Measurements from ENCODE around the gene WDR54. TPM values are rescaled to one million over a fixed set of nuclear protein-coding genes. Genes with fewer than 3 reads are reported as not detected.
A peak's percentile ranks its signal among the peaks of the same experiment; 100 is the strongest.
"Not testable (repeated sequence)": the region's sequence is repeated elsewhere in the genome, so short reads cannot be mapped to it uniquely, and the experiment has no call there.

The WDR54 gene
- total RNA-seq, 1 experiment from 2014 or later = 54.9 TPM

- Histone ChIP-seq H2AFZ (ENCODE audit: low read depth, low read length, poor library complexity, severe bottlenecking) (no peak overlapping the region), H3K4me2 (ENCODE audit: low read length) (peak overlapping the region; percentile 98), H3K36me3 (ENCODE audit: control insufficient read depth in 1 of 2, insufficient read depth in 2 of 2, low read length in 2 of 2) (peaks cover 6 to 19% of the 10 kb centered on the region in 2 experiments; a peak in 2 of 4 replicates), H3K9me2 (ENCODE audit: insufficient read depth) (no peaks in the 10 kb centered on the region), H3K4me1 (ENCODE audit: control insufficient read depth in 1 of 2, insufficient read depth in 2 of 2, low read length in 2 of 2) (peaks cover 12 to 42% of the 10 kb centered on the region in 2 experiments), H4K20me1 (ENCODE audit: insufficient read depth) (no peaks in the 10 kb centered on the region), H3K27ac (ENCODE audit: low read depth, low read length) (peak overlapping the region; percentile 55), H3K27me3 (ENCODE audit: insufficient read depth, low read length) (no peaks in the 10 kb centered on the region), H3K9ac (ENCODE audit: low read length) (peak overlapping the region; percentile 82), H3K9me3 (ENCODE audit: control insufficient read depth in 1 of 2, insufficient read depth in 1 of 2, low read depth in 1 of 2, low read length in 2 of 2) (no peaks in the 10 kb centered on the region), H3K79me2 (ENCODE audit: insufficient read depth, low read length) (peaks cover 17% of the 10 kb centered on the region; the same call in 1 of the 2 replicates), H3K4me3 (replicated peaks in 1 of 2; ENCODE audit: low read depth in 1 of 2, low read length in 2 of 2) (peak overlapping the region; percentile 70 to 98)
- DNase-seq (ENCODE audit: low read depth, low spot score) (no peak), ATAC-seq (no peak)
- TF ChIP-seq RAD21 (IDR thresholded peaks at IDR 0.05; ENCODE audit: low read depth) (no peak), TCF7L2 (IDR thresholded peaks at IDR 0.05; ENCODE audit: borderline replicate concordance, extremely low read depth, insufficient read depth, insufficient read length) (no peak)
- ChIA-PET POLR2A (interaction anchor here (1.2 to 2.0 kb wide), 6 partner anchors 9 to 49 kb away, joined by 3 to 21 read pairs (median 8); partner anchors contain the start of genes MRPL53 and PCGF1), CTCF (interaction anchor here (1.2 kb wide), 2 partner anchors 15 to 632 kb away, joined by 3 to 6 read pairs; no protein-coding TSS in a partner anchor), RAD21 (ENCODE audit: low non-redundant PET in 1 of 2, low total read pairs in 2 of 2, uncharacterized antibody in 2 of 2, unreplicated experiment in 2 of 2) (interaction anchor here in 1 of 2 experiments (0.7 kb wide), 1 partner anchor 16 kb away, joined by 3 read pairs; no protein-coding TSS in a partner anchor)
- intact Hi-C loops (cut with micrococcal nuclease) = loop anchor here (1.0 to 10.0 kb wide), 2 partner anchors 24 to 1224 kb away; partner anchors contain the start of genes CCT7, PRADC1 and TTC31
- BruUV-seq (replicated peaks) = no TSS peak
Observed at GRCh38 chr2:74458938-74459363, 37.4 kb downstream of the WDR54 start.

GRCh38 chr2:74459503-74460118, 38.1 kb downstream of the WDR54 start:
- RAD21 ChIA-PET (ENCODE audit: low non-redundant PET in 1 of 2, low total read pairs in 2 of 2, uncharacterized antibody in 2 of 2, unreplicated experiment in 2 of 2); H3K9me3 ChIP-seq (ENCODE audit: control insufficient read depth in 1 of 2, insufficient read depth in 1 of 2, low read depth in 1 of 2, low read length in 2 of 2); H3K27me3 ChIP-seq (ENCODE audit: insufficient read depth, low read length); H4K20me1 ChIP-seq (ENCODE audit: insufficient read depth); H3K27ac ChIP-seq (ENCODE audit: low read depth, low read length); CTCF ChIA-PET; H2AFZ ChIP-seq (ENCODE audit: low read depth, low read length, poor library complexity, severe bottlenecking); BruUV-seq (replicated peaks); H3K9me2 ChIP-seq (ENCODE audit: insufficient read depth); DNase-seq (ENCODE audit: low read depth, low spot score); ATAC-seq: not testable (repeated sequence)
- H3K4me3 ChIP-seq (replicated peaks in 1 of 2; ENCODE audit: low read depth in 1 of 2, low read length in 2 of 2) = peak overlapping the region; percentile 70 to 98
- POLR2A ChIA-PET = interaction anchor here (1.6 to 2.0 kb wide), 3 partner anchors 9 to 19 kb away, joined by 4 to 21 read pairs (median 8); partner anchors contain the start of gene MRPL53
- TF ChIP-seq POLR2A (IDR thresholded peaks at IDR 0.05; ENCODE audit: borderline replicate concordance, extremely low read depth, insufficient read depth, insufficient read length) = peak; percentile 9
- peak overlapping the region; percentile 98 for H3K4me2 ChIP-seq (ENCODE audit: low read length)
- peaks cover 12 to 42% of the 10 kb centered on the region in 2 experiments for H3K4me1 ChIP-seq (ENCODE audit: control insufficient read depth in 1 of 2, insufficient read depth in 2 of 2, low read length in 2 of 2)
- H3K9ac ChIP-seq (ENCODE audit: low read length) = 0 out of 2 replicates have a peak overlapping the region, but pooled peaks have one; percentile 82
- H3K79me2 ChIP-seq (ENCODE audit: insufficient read depth, low read length) = peaks cover 24% of the 10 kb centered on the region
- peaks cover 6 to 19% of the 10 kb centered on the region in 2 experiments; a peak in 2 of 4 replicates for H3K36me3 ChIP-seq (ENCODE audit: control insufficient read depth in 1 of 2, insufficient read depth in 2 of 2, low read length in 2 of 2)
- intact Hi-C loops (cut with micrococcal nuclease) = loop anchor here (10.0 kb wide), 1 partner anchor 1225 kb away; the partner anchor contains the start of genes CCT7 and PRADC1

Measured in HCT116 (cell line).